GM18505 (cell line): ENCODE results near the gene ADCYAP1R1.

ENCODE experiments used
- ATAC-seq: cut with Tn5 transposase; IDR thresholded peaks from one replicate; pipeline ENCODE4 v1.9.1; 2021; ENCODE audit not compliant: unreplicated experiment
- POLR2A ChIP-seq: IDR thresholded peaks from 4 replicates; pipeline ENCODE4 v1.6.1; 2011; ENCODE audit warnings: borderline replicate concordance; ENCODE audit not compliant: insufficient read depth, insufficient read length; ENCODE audit errors: extremely low read depth

The ADCYAP1R1 gene

DNA sequence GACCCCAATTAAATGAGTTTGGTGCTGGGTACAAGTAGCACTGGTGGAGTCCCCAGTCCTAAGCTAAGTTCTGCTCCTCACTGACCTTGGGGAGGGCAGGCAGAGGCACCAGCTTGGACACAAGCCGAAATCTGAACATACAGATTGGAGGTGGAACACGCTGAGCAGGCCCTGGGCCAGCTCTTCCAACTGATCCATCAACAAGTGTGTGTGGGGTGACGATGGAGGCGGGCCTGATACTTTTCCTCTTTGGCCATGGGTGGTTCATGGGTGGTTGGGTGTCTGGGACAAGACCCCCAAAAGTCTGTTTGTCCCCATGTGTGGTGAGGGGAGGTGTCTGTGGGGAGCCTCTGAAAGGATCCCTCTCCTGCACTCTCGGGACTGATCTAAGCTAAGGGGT, 1.9 kb downstream of the ADCYAP1R1 start:
- TF ChIP-seq POLR2A, result no peak
- ATAC-seq, result no peak

DNA sequence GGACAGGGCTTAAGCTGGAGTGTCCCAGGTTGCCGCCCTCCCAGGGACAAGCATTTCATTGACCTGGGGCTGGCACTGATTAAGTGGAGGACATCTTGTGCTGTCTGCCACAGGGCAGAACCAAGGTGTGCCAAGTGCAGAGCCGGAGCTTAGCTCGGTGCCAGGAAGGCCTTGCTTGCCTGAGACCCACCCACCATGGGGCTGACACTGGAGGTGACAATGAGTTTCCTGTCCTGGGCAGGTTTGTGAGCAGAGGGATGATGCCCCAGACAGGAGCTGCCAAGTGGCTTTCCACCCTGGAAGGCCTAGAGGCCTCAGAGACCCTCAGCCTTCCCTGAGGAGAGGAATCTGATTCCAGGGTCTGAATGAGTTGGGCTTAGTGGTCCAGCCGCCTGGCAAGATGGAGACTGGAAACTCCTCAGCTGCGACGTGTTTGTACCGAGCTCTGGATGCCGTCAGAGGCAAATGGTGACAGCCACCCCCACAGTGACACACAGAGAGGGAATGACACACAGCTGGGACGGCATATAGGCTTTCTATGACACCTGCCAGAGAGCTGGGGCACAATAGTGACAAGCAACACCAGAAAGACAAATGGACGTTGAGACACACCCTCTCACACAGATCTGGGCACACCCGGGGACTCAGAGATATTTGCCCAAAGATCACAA, 2.6 kb downstream of the ADCYAP1R1 start:
- TF ChIP-seq POLR2A, result no peak
- ATAC-seq, result no peak

DNA sequence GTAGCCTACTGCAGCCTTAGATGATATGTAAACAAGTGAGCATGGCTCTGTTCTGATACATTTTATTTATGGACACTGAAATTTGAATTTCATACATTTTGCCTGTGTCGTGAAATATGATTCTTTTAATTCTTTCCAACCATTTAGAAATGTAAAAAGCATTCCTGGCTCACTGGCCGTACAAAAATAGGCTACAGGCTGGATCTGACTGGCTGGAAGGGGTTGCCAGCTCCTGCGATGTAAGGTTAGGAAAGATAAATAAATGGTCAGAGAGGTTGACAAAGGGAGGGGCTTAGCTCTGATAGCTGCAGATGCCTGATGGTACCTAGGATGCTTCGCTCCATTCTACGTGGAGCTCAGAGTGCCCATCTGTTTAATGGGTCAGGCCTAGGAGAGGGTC, 3.4 kb downstream of the ADCYAP1R1 start:
- no peak for ATAC-seq
- no peak for TF ChIP-seq POLR2A

DNA sequence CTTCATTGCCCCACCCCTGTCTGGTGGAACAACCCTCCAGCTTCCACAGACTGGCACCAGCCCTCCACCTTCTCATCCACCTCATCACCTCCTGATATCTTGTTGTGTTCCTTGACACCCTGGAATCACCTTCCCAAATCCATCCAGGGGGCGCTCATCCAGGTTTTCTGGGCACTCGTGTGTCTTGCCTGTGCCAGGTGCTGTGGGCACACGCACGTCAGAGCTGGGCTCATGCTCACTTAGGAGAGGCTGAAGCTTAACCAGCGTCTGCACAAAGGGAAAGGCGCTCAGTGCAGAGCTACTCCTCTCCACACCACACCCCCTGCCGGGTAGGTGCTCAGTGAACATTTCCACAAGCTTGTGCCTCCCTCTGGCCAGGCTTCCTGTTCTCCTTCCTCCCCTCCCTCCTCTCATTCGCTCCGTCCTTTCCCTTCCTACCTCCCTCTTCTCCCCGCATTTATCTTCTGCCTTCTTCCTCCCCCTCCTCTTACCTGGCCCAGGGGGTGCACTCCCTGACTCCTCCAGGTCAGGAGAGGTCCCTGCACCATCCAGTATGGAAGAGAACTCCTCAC, 4.8 kb downstream of the ADCYAP1R1 start:
- no peak for ATAC-seq
- TF ChIP-seq POLR2A, result no peak

- no peak for ATAC-seq
- no peak for TF ChIP-seq POLR2A
These were observed 6.0 kb downstream of the ADCYAP1R1 start for GRCh38 chr7:31058122-31058521.

DNA sequence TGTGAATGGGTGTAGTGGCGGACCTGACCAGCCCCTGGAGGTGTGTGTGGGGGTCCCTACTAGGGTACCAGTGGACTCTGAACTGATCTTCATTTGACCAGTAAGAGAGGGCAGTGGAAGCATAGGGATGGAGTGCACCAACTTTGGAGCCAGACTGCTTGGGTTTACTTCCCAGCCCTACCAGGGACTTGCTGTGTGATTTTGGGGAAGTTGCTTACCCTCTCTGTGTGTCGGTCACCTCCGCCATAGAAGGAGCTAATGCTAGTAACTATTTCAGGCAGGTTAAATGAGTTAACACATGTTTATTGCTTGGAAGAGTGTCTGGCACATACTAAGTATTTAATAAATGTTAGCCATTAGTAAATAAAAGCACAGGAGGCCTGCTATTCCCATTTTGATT, 6.6 kb downstream of the ADCYAP1R1 start:
- no peak for TF ChIP-seq POLR2A
- ATAC-seq, result no peak

DNA sequence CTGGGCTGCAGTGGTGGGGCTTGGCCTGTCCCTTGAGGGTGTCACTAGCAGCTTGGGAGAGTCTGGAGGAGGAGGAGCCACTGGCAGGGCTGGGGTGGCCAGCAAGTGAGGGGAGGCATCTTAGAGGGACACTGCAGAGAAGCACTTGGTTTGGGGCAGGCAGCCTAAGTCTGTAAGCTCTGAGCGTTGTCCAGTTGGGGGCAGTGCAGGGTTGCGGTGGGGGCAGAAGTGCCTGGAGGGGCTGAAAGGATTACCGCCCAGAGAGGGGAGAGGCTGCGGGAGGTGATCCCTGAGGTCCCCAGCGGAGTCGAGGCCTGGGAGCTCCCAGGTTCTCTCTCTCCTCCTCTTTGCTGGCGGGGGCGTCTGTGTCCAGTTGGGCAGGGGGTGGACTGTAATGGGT, 7.4 kb downstream of the ADCYAP1R1 start:
- TF ChIP-seq POLR2A, result no peak
- no peak for ATAC-seq

- no peak for ATAC-seq
- TF ChIP-seq POLR2A, result no peak
These were observed 9.1 kb downstream of the ADCYAP1R1 start for GRCh38 chr7:31061185-31061584.

DNA sequence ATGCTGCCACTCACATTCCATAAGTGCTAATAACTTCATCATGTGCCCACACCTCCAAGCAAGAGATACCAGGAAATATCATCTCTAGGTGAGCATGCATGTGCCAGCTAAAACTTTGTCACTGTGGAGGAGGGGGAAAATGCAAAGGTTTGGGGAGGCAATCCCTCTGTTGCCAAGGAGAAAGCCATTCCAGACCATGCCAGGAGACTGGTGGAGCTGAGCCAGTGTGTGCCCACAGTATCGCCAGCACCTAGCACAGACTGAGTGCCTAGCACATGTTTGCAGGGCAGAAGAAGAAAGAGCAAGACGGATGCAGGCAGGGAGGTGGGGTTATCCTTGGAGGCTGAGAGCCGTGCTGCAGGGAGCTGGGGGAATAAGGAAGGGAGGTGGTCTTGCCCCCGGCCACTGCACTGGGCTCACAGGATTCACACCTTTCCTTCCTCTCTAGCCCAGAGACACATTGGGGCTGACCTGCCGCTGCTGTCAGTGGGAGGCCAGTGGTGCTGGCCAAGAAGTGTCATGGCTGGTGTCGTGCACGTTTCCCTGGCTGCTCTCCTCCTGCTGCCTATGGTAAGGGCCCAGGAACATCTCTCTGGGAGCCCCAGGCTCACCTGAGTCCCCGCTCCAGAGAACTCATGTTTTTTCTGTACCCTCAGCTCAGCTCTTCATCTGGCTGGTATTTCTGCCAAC, 10.8 kb downstream of the ADCYAP1R1 start:
- no peak for TF ChIP-seq POLR2A
- no peak for ATAC-seq

DNA sequence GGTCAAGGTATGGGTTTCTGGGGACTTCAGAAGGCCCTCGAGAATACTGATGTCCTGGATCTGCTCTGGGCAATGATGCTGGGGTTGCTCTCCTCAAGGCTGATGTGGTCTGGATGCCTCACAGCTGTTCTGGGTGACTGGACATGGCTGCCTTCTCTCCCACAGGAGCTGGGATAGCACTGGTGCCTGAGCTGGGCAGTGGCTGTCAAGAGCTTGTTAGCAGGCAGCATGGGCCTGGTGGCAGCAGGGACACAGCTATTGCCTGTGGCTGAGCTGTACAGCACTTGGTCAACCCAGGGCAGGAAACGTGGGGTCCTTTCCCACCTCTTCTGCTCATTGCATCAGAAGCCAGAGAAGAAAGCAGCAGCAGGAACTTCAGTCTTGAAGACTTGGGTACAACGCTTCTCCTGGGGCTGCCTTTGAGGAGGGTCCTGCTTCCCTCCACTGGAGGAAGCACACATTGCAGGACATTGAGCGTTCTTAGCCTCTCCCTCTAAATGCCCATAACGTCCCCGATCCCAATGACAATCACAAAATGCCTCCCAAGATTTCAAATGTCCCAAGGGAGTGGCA, 13.0 kb downstream of the ADCYAP1R1 start:
- TF ChIP-seq POLR2A, result no peak
- no peak for ATAC-seq

DNA sequence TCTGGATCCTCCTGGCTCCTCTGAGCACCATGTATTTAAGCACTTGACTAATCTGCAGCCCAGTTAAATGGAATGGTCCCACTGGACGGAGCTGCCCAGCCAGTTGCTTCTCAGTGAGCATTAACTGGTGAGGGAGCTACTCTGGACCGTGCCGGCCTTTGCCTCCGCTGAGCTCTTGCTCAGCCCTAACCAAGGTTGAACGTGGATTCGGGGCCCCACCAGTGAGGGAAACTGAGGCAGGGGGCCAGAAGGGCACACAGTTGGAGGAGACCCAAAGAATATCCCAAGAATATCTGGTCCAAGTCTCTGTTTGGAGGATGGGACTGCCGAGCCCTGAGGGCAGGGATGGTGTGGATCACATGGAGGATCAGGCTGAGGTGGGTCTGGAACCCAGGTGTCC, 13.7 kb downstream of the ADCYAP1R1 start:
- no peak for ATAC-seq
- no peak for TF ChIP-seq POLR2A

DNA sequence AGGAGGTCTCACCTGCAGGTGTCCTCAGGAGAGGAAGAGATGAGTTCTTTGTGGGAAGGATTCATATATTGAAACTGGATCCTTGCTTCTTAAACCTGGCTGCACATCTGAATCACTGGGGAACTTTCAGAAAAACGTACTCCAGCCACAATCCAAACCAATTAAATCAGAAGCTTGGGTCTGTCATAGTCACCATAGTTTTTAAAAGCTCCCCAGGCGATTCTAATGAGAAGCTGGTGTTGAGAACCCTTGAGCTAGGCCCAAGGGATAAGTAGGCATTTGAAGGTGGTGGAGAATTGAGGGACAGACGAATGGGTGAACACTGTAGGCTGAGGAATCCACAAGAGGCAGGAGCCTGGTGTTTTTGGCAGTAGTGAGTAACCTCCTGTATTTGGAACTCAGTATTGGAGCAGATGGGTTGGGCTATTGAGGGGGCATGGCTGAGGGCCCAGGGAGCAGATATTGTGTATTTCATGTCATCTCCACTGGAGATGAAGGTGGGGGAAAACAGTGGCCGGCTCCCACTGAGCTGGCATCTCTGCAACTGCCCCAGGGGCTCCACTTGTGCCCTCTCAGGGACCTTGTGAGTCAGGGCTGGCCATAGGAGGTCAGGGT, 14.5 kb downstream of the ADCYAP1R1 start:
- no peak for ATAC-seq
- no peak for TF ChIP-seq POLR2A

GRCh38 chr7:31067491-31067890, 15.4 kb downstream of the ADCYAP1R1 start:
- no peak for TF ChIP-seq POLR2A
- no peak for ATAC-seq
